ENCODE results near the gene HLTF. TPM values are rescaled to one million over a fixed set of nuclear protein-coding genes. Genes with fewer than 3 reads are reported as not detected.

Gene HLTF
- total RNA-seq, 1 experiment from 2014 or later, result 73.4 TPM

GRCh38 chr3:149086232-149086988 lies at the start of gene HLTF (continued):
- no peak for TF ChIP-seq REST (IDR thresholded peaks at IDR 0.05; ENCODE audit: low read depth)
- TF ChIP-seq TCF7L2 (IDR thresholded peaks at IDR 0.05; ENCODE audit: borderline replicate concordance, extremely low read depth, insufficient read depth, insufficient read length), result peak; percentile 35
- no peak for TF ChIP-seq ZFX (IDR thresholded peaks at IDR 0.05)
- TF ChIP-seq CBX3 (IDR thresholded peaks at IDR 0.05; ENCODE audit: low read depth), result peak; percentile 100
- 0 out of 2 replicates have a peak, but pooled peaks have one; percentile 53 for TF ChIP-seq SRF (IDR thresholded peaks at IDR 0.05; ENCODE audit: low read depth)
- TF ChIP-seq EGR1 (IDR thresholded peaks at IDR 0.05; ENCODE audit: low read depth), result peak; percentile 63; the same call in 1 of the 2 replicates
- TF ChIP-seq YY1 (IDR thresholded peaks at IDR 0.05; ENCODE audit: extremely low read depth, insufficient replicate concordance, low read depth, low read length), result peak; percentile 28
- TF ChIP-seq POLR2AphosphoS5 (IDR thresholded peaks at IDR 0.05; ENCODE audit: low read depth, low read length), result peak; percentile 94
- no peak for TF ChIP-seq EZH2phosphoT487 (IDR thresholded peaks at IDR 0.05; ENCODE audit: borderline replicate concordance)
- TF ChIP-seq CEBPB (IDR thresholded peaks at IDR 0.05; ENCODE audit: low read depth), result no peak

GRCh38 chr3:149134575-149134974 lies 48.2 kb upstream of the HLTF start:
- Histone ChIP-seq H3K9me2 (ENCODE audit: insufficient read depth) (no peaks in the 10 kb centered on the region), H3K36me3 (ENCODE audit: control insufficient read depth in 1 of 2, insufficient read depth in 2 of 2, low read length in 2 of 2) (no peaks in the 10 kb centered on the region), H2AFZ (ENCODE audit: low read depth, low read length, poor library complexity, severe bottlenecking) (no peak overlapping the region), H3K4me1 (ENCODE audit: control insufficient read depth in 1 of 2, insufficient read depth in 2 of 2, low read length in 2 of 2) (peaks cover 6 to 8% of the 10 kb centered on the region in 2 experiments; a peak in 2 of 4 replicates), H3K79me2 (ENCODE audit: insufficient read depth, low read length) (peaks cover 7% of the 10 kb centered on the region; the same call in 1 of the 2 replicates), H3K4me3 (replicated peaks in 1 of 2; ENCODE audit: low read depth in 1 of 2, low read length in 2 of 2) (no peak overlapping the region), H4K20me1 (ENCODE audit: insufficient read depth) (no peaks in the 10 kb centered on the region), H3K4me2 (ENCODE audit: low read length) (no peak overlapping the region), H3K9ac (ENCODE audit: low read length) (no peak overlapping the region), H3K27ac (ENCODE audit: low read depth, low read length) (no peak overlapping the region), H3K27me3 (ENCODE audit: insufficient read depth, low read length) (no peaks in the 10 kb centered on the region), H3K9me3 (ENCODE audit: control insufficient read depth in 1 of 2, insufficient read depth in 1 of 2, low read depth in 1 of 2, low read length in 2 of 2) (no peaks in the 10 kb centered on the region)
- BruUV-seq (replicated peaks), result no TSS peak
- intact Hi-C loops (cut with micrococcal nuclease), result no loop called here
- CTCF ChIA-PET, result no interaction called here
- DNase-seq (ENCODE audit: low read depth, low spot score), result no peak
- no peak for ATAC-seq
- RAD21 ChIA-PET (ENCODE audit: low non-redundant PET in 1 of 2, low total read pairs in 2 of 2, uncharacterized antibody in 2 of 2, unreplicated experiment in 2 of 2), result no interaction called here
- POLR2A ChIA-PET, result no interaction called here
- no peak for TF ChIP-seq CTCF (IDR thresholded peaks at IDR 0.05 in 2 of 3, conservative IDR thresholded peaks at IDR 0.05 in 1 of 3; ENCODE audit: borderline replicate concordance in 1 of 3, insufficient read depth in 1 of 3, low read depth in 2 of 3, low read length in 2 of 3)
- no peak for TF ChIP-seq ZNF274 (IDR thresholded peaks at IDR 0.05; ENCODE audit: low read depth, low read length)
- no peak for TF ChIP-seq REST (IDR thresholded peaks at IDR 0.05; ENCODE audit: low read depth)
- TF ChIP-seq POLR2A (IDR thresholded peaks at IDR 0.05; ENCODE audit: borderline replicate concordance, extremely low read depth, insufficient read depth, insufficient read length), result no peak
- no peak for TF ChIP-seq RAD21 (IDR thresholded peaks at IDR 0.05; ENCODE audit: low read depth)
- no peak for TF ChIP-seq ZFX (IDR thresholded peaks at IDR 0.05)
- no peak for TF ChIP-seq CEBPB (IDR thresholded peaks at IDR 0.05; ENCODE audit: low read depth)
- TF ChIP-seq ATF3 (IDR thresholded peaks at IDR 0.05), result no peak

All from HCT116 (cell line).